GM10266 (cell line): ENCODE results near the gene RXRA.

Experiments used
- DNase-seq: peaks from one replicate; pipeline ENCODE4 v3.0.0; 2012; ENCODE audit errors: extremely low spot score
- TF ChIP-seq, protein P1 (sequence below): IDR thresholded peaks from 2 replicates; pipeline ENCODE4 v1.5.1; 2012; ENCODE audit warnings: mild to moderate bottlenecking, low read depth; ENCODE audit not compliant: control insufficient read depth, insufficient read depth; ENCODE audit errors: missing control alignments

The RXRA gene

DNA sequence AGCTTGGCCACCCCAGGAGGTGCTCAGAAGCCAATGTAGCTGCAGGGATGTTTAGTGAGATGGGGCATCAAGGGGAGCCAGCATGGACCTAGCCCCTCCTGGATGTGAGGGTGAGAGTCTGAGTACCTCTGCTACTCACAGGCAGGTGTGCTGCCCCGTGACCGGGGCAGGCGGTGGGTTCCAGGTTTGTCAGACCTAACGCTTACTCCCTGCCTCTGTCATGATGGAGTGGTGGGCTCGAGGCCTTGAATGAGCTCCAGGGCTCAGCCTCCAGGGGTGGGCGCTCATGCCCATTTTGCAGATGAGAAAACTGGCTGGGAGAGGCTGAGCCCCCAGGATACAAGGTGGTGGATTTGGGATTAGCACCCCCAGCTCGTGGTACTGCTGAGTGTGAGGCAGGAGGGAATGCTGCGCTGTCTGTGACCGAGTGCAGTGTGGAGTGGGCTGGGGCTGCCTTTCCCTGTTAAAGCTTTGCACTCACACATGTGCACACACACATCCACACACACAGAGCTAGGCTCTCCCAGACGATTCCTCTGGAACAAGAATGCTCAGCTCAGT lies 1.5 kb downstream of the RXRA start:
- DNase-seq = no peak
- TF ChIP-seq, protein P1, sequence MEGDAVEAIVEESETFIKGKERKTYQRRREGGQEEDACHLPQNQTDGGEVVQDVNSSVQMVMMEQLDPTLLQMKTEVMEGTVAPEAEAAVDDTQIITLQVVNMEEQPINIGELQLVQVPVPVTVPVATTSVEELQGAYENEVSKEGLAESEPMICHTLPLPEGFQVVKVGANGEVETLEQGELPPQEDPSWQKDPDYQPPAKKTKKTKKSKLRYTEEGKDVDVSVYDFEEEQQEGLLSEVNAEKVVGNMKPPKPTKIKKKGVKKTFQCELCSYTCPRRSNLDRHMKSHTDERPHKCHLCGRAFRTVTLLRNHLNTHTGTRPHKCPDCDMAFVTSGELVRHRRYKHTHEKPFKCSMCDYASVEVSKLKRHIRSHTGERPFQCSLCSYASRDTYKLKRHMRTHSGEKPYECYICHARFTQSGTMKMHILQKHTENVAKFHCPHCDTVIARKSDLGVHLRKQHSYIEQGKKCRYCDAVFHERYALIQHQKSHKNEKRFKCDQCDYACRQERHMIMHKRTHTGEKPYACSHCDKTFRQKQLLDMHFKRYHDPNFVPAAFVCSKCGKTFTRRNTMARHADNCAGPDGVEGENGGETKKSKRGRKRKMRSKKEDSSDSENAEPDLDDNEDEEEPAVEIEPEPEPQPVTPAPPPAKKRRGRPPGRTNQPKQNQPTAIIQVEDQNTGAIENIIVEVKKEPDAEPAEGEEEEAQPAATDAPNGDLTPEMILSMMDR = no peak

DNA sequence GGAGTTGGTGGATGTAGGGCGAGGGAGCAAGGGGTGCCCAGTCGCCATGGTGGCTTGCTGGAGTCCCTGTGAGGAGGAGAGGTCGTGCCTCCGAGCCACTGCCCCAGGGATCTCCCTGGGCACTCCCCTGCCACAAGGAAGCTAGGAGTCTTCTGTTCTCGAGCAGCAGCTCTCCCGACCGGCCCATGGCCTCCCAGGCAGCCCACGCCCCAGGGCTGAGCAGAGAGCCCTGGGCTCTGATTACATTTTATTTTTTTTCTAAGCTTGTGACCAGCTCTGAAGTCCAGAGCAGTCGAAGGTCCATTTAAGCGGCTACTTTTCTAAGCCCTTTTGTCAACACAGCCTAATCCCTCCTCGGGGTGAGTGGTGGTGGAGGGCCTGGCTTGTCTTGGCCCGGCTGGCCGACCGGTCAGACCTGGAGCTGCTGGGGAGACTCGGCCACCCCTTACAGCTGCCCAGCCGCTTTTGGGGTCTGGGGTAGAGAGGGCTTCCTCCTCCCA lies 2.1 kb downstream of the RXRA start:
- DNase-seq = no peak
- TF ChIP-seq, protein P1 = no peak

DNA sequence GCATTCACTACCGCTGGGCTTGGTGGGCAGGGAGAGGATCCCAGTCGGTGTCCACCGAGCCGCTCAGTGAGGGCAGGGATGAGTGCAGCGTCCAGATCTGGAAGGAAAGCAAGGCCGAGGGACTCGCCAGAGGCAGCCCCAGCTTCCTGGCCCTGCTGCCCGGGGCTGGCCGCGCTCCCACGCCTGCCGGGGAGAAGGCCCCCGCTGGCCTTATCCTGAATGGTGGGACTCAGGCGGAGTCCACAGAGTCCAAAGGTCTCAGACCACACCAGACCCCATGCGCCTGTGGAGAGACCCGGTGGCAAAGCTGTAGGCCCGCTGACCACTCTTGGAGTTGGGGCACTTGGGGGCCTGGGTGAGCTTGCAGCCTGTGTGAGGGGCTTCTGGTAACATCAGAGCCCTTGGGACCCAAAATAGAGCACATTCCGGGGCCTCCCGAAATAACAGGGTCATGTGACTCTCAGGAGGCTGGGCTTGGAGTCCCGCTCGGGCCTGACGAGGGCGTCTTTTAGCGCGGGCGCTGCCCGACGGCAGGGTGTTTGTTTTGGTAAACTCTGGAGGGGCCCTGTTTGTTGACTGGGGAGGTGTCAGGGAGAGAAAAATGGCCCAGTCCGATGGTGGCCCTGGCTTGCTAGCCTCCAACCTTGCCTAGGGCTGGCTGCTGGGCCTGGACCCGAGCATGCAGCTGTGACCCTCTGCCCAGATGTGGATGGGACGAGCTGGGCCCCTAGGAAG lies 2.8 kb downstream of the RXRA start:
- TF ChIP-seq, protein P1 = no peak
- no peak for DNase-seq

DNA sequence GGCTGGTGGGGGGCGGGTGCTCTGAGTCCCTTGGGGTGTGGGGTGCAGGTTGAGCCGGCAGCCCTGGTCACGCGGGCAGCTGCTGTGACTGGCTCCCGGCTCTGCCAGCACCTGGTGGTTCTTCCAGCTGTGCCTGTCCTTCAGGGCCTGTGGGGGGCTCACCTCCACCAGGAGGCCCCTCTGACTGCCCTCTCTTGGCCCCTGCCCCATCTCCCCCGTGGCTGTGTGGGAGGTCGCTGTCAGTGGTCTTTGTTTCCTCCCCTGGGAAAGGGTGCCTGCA lies 3.3 kb downstream of the RXRA start:
- TF ChIP-seq, protein P1 = no peak
- no peak for DNase-seq

DNA sequence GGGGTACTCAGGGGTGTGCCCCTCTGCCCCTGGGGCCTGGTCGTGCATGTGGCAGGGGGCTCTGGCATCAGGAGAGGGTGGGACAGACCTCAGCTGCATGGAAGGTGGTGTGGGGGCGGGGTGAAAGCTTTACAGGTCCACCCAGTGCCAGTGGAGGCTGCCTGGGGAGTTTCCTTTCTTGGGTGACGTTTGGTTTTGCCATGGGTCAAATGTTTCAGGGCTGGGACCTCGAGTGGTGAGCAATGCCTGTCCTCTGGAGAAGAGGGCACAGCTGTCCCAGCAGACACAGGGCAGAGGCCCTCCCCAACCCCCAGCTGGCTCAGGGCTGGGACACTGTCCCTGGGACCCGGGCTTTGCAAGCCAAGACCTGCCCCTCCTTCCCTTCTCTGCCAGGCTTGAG lies 3.6 kb downstream of the RXRA start:
- DNase-seq = no peak
- TF ChIP-seq, protein P1 = no peak

DNA sequence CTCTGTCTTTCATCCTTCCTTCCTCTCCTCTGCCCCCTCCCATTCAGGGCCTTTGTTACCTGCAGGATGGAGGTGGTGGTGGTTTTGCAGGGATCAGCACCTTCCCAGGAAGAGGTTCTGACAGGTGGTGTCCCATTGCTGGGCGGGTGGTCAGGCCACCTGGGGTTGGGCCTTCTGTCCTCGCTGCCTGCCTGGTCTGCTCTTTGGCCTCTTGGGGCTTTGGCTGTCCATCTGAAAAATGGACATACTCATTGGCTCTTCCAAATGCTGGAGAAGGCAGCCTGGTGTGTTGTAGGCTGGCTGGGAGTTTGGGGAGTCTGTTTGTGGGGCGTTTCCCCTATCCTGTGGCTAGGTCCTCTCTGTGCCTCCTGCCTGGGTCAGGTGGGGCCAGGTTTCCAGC lies 4.3 kb downstream of the RXRA start:
- TF ChIP-seq, protein P1 = no peak
- DNase-seq = no peak
